Nephron progenitor cell (in vitro differentiated cells): ENCODE measurements around the gene CPXM2.
A peak's percentile ranks its signal among the peaks of the same experiment; 100 is the strongest.

Experiments used
- DNase-seq: peaks from one replicate; pipeline ENCODE4 v3.0.0; 2021
- H3K27ac Mint-ChIP-seq: 2 replicates; pipeline ENCODE4 v1.8.0; 2021; ENCODE audit warnings: mild to moderate bottlenecking, moderate library complexity, mixed read lengths
- H3K27me3 Mint-ChIP-seq: 2 replicates; pipeline ENCODE4 v1.8.0; 2021; ENCODE audit warnings: mild to moderate bottlenecking, low read depth, mixed read lengths; ENCODE audit not compliant: poor library complexity
- H3K36me3 Mint-ChIP-seq: 2 replicates; pipeline ENCODE4 v1.8.0; 2021; ENCODE audit warnings: low read depth, mixed read lengths
- H3K4me1 Mint-ChIP-seq: 2 replicates; pipeline ENCODE4 v1.8.0; 2021; ENCODE audit warnings: mixed read lengths
- H3K4me3 Mint-ChIP-seq: 2 replicates; pipeline ENCODE4 v1.8.0; 2021; ENCODE audit warnings: mild to moderate bottlenecking, moderate library complexity, mixed read lengths
- H3K9me3 Mint-ChIP-seq: 2 replicates; pipeline ENCODE4 v1.8.0; 2021; ENCODE audit warnings: mild to moderate bottlenecking, moderate library complexity, mixed read lengths
- TF ChIP-seq, protein P1 (sequence below): fragments of 200-600 bp; sonication (generic); IDR thresholded peaks from 2 replicates; pipeline ENCODE4 v1.5.0; 2021; ENCODE audit warnings: antibody characterized with exemption

CPXM2 gene

GRCh38 chr10:123916775-123917174 lies 25.2 kb upstream of the CPXM2 start:
- TF ChIP-seq, protein P1, sequence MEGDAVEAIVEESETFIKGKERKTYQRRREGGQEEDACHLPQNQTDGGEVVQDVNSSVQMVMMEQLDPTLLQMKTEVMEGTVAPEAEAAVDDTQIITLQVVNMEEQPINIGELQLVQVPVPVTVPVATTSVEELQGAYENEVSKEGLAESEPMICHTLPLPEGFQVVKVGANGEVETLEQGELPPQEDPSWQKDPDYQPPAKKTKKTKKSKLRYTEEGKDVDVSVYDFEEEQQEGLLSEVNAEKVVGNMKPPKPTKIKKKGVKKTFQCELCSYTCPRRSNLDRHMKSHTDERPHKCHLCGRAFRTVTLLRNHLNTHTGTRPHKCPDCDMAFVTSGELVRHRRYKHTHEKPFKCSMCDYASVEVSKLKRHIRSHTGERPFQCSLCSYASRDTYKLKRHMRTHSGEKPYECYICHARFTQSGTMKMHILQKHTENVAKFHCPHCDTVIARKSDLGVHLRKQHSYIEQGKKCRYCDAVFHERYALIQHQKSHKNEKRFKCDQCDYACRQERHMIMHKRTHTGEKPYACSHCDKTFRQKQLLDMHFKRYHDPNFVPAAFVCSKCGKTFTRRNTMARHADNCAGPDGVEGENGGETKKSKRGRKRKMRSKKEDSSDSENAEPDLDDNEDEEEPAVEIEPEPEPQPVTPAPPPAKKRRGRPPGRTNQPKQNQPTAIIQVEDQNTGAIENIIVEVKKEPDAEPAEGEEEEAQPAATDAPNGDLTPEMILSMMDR, result no peak
- Mint-ChIP-seq H3K9me3 (peaks cover 30% of the 10 kb centered on the region), H3K27ac (no peak overlapping the region), H3K36me3 (no peaks in the 10 kb centered on the region), H3K4me1 (peaks cover 6% of the 10 kb centered on the region), H3K4me3 (no peak overlapping the region), H3K27me3 (peaks cover 47% of the 10 kb centered on the region)
- DNase-seq, result no peak

GRCh38 chr10:123913688-123914268 lies 22.2 kb upstream of the CPXM2 start:
- Mint-ChIP-seq H3K9me3 (peaks cover 12% of the 10 kb centered on the region), H3K27ac (peak overlapping the region; percentile 34), H3K36me3 (no peaks in the 10 kb centered on the region), H3K4me1 (peaks cover 6% of the 10 kb centered on the region), H3K4me3 (no peak overlapping the region), H3K27me3 (peaks cover 49% of the 10 kb centered on the region)
- no peak for DNase-seq
- TF ChIP-seq, protein P1, result no peak

DNA sequence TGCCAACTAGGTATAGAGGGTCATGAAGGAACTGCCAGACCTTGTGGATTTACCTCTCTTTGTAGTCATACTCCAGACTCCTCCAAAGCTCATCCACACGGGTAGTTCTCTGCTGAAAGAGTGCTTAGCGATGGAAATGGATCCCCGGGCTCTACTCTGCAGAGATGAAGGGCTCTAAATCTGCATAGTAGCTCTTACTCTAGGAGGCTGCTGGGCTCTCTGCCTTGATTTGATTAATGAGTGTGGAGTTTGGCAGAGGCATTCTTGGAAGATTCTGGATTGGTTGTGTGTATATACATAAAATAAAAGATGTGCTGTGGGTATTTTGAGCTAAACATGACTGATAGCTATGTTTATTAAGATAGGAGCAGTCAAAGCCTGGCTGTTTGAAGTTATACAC lies 21.3 kb upstream of the CPXM2 start:
- peaks cover 54% of the 10 kb centered on the region for H3K27me3 Mint-ChIP-seq

DNA sequence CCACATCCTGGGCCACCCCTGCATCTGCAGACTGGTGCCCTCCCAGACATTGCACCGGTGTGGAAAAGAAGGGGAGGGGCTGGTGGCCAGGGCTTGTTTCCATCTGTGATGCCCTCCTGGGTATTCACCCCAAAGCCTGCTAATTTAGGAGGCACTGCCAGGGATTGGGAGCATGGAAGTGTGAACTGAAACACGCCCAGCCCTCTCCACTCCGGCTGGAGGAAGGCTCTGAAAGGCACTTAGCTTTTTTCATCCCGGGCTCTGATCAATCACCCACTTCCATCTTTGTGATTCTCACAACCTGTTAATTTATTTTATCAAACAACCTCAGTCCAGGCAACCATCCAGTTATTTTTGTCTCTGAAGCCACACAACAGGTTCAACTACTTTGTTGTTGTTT lies 20.9 kb upstream of the CPXM2 start:
- TF ChIP-seq, protein P1, result no peak
- H3K4me3 Mint-ChIP-seq, result no peak overlapping the region
- no peaks in the 10 kb centered on the region for H3K36me3 Mint-ChIP-seq
- H3K27ac Mint-ChIP-seq, result no peak overlapping the region
- peaks cover 57% of the 10 kb centered on the region for H3K27me3 Mint-ChIP-seq
- no peaks in the 10 kb centered on the region for H3K9me3 Mint-ChIP-seq
- DNase-seq, result no peak
- H3K4me1 Mint-ChIP-seq, result peaks cover 6% of the 10 kb centered on the region

More for the DNA sequence above, 21.3 kb upstream of the CPXM2 start:
- TF ChIP-seq, protein P1, result no peak
- Mint-ChIP-seq H3K36me3 (no peaks in the 10 kb centered on the region), H3K9me3 (peaks cover 3% of the 10 kb centered on the region), H3K4me3 (no peak overlapping the region), H3K27ac (no peak overlapping the region), H3K4me1 (peaks cover 6% of the 10 kb centered on the region)
- DNase-seq, result no peak

- TF ChIP-seq, protein P1, result no peak
- H3K9me3 Mint-ChIP-seq, result no peaks in the 10 kb centered on the region
These were observed 20.3 kb upstream of the CPXM2 start for GRCh38 chr10:123911866-123912265.

DNA sequence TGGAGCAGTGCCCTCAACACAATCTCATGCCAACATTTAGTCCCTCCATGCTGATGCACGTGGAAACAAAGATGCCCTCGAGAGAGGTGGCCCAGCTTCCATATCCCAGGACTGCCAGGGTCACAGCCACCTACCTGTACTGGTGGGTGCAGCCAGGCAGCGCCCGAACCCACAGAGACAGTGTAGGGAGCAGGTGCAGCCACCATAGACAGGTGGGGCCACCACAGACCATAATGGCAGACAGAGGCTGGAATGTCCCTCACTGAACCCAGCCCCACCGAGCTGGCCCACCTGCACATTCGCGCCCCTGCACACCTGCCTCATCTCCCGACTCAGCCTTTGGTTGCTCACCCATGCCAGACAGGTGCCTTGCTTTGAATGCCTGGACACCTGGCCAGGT lies 18.3 kb upstream of the CPXM2 start:
- Mint-ChIP-seq H3K27me3 (peaks cover 60% of the 10 kb centered on the region), H3K4me3 (no peak overlapping the region), H3K27ac (no peak overlapping the region), H3K36me3 (no peaks in the 10 kb centered on the region), H3K4me1 (peaks cover 18% of the 10 kb centered on the region), H3K9me3 (no peaks in the 10 kb centered on the region)
- TF ChIP-seq, protein P1, result no peak
- no peak for DNase-seq

More at GRCh38 chr10:123911866-123912265, 20.3 kb upstream of the CPXM2 start:
- peaks cover 63% of the 10 kb centered on the region for H3K27me3 Mint-ChIP-seq
- no peaks in the 10 kb centered on the region for H3K36me3 Mint-ChIP-seq
- no peak overlapping the region for H3K4me3 Mint-ChIP-seq
- H3K27ac Mint-ChIP-seq, result no peak overlapping the region
- H3K4me1 Mint-ChIP-seq, result peaks cover 11% of the 10 kb centered on the region
- DNase-seq, result no peak
